ENCODE data around the gene RBM10.
"Not testable (repeated sequence)": the region's sequence is repeated elsewhere in the genome, so short reads cannot be mapped to it uniquely, and the experiment has no call there.

Gene RBM10, protein sequence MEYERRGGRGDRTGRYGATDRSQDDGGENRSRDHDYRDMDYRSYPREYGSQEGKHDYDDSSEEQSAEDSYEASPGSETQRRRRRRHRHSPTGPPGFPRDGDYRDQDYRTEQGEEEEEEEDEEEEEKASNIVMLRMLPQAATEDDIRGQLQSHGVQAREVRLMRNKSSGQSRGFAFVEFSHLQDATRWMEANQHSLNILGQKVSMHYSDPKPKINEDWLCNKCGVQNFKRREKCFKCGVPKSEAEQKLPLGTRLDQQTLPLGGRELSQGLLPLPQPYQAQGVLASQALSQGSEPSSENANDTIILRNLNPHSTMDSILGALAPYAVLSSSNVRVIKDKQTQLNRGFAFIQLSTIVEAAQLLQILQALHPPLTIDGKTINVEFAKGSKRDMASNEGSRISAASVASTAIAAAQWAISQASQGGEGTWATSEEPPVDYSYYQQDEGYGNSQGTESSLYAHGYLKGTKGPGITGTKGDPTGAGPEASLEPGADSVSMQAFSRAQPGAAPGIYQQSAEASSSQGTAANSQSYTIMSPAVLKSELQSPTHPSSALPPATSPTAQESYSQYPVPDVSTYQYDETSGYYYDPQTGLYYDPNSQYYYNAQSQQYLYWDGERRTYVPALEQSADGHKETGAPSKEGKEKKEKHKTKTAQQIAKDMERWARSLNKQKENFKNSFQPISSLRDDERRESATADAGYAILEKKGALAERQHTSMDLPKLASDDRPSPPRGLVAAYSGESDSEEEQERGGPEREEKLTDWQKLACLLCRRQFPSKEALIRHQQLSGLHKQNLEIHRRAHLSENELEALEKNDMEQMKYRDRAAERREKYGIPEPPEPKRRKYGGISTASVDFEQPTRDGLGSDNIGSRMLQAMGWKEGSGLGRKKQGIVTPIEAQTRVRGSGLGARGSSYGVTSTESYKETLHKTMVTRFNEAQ

GRCh38 chrX:47144626-47145394 is at the start of gene RBM10, which contains the start of gene NDUFB11:
Gene RBM10 (plus strand): TSS chrX:47145221. CDS start chrX:47147482, 2,261 bp downstream.
Gene NDUFB11 (minus strand): TSS chrX:47144702. CDS start chrX:47144679, 23 bp downstream.
- peak; percentile 95 for DNase-seq (ENCODE audit: low spot score)

- DNase-seq (ENCODE audit: low spot score): peak; percentile 4
Observed at GRCh38 chrX:47097018-47097417, 48.0 kb upstream of the RBM10 start.

GRCh38 chrX:47098338-47099094 is 46.5 kb upstream of the RBM10 start:
- no peak for DNase-seq (ENCODE audit: low spot score)

- no peak for DNase-seq (ENCODE audit: low spot score)
Observed at GRCh38 chrX:47101206-47101605, 43.8 kb upstream of the RBM10 start.

- not testable (repeated sequence) for DNase-seq (ENCODE audit: low spot score)
Observed at GRCh38 chrX:47110936-47111615, 33.9 kb upstream of the RBM10 start.

DNA sequence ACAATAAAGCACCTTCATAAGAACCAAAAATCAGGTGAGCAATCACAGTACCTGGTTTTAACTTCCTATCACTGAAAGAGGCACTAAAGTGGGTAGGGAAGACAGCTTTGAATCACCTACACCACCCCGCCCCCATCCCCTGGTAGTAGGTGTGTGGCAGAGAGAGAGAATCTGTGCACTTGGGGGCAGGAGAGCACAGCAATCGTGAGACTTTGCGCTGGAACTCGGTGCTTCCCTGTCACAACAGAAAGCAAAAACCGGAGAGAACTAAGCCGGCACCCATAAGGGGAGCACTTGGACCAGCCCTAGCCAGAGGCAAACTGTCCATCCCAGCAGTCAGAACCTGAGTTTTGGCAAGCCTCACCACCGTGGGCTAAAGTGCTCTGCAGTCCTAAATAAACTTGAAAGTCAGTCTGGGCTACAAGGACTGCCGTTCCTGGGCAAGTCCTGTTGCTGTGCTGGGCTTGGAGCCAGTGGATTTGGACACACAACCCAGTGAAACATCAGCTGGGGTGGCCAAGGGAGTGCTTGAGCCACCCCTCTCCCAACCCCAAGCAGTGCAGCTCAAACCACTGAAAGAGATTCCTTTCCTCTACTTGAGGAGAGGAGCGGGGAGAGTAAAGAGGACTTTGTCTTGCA is 32.6 kb upstream of the RBM10 start:
- no peak for DNase-seq (ENCODE audit: low spot score)

- DNase-seq (ENCODE audit: low spot score): not testable (repeated sequence)
Observed at GRCh38 chrX:47116551-47117110, 28.4 kb upstream of the RBM10 start.

DNA sequence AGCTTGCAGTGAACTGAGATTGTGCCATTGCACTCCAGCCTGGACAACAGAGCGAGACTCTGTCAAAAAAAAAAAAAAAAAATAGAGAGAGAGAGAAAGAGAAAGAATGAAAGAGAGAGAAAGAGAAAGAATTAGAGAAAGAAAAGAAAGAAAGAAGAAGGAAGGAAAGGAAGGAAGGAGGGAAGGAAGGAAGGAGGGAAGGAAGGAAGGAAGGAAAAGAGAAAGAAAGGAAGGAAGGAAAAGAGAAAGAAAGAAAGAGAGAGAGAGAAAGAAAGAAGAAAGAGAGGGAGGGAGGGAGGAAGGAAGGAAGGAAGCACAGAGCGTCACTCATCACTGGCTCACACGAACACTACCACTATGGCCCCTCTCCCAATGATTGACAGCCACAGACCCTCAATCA is 20.6 kb upstream of the RBM10 start:
- DNase-seq (ENCODE audit: low spot score): not testable (repeated sequence)

DNA sequence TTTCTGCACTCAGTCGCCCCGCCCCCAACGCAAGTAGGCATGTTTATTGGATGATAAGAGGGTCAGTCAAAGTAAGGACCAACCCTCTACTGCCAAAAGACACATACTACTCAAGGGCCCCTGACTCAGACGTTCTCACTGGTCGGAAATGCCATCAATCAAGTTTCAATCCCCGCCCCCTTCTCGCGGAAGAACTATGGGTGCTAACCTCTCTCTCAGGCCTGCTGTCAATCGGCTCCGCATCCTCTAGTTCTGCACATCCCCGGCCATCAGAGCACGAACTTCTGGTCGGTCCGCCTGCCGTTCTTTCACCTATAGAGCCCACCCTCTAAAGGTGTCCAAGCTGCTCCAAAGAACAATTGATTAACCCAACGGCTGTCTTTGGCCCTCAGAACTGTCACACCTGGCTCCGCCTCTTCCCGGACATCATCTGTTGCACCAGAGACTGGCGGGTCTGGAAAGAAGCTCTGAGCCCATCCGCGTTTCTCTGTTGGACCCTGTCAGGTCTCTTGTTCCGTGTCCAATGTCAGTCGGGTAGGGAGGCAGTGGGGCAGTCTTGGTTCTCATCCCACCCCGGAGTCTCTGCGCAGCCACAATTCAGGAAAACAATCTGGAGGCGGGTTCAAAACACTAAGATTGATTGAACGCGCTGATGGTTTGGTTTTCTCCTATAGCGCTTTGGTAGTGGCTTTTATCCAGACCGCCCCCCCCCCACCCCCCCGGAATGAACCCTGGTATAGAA is 15.7 kb upstream of the RBM10 start:
- DNase-seq (ENCODE audit: low spot score): peak; percentile 96

DNA sequence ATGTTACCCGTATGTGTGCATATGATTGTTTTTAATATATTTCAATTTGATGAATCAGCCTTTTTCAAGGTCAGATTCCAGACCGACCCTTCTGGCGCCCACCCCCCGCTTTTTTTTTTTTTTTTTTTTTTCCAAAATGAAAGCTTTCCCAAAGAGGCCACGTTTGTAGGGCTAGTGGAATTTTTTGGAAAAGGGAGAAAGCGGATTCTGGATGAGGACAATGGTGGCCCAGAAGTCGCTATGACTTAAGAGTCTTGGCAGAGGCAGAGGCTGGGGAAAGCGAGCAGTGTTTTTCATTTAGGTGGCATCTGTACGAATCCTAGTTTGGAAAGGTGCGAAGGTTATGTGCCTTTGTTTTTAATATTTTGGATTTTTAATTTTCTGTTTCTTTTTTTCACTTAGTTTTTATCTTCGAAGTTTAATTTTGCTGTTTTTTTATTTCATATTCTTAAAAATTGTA is 15.1 kb upstream of the RBM10 start:
- no peak for DNase-seq (ENCODE audit: low spot score)

- no peak for DNase-seq (ENCODE audit: low spot score)
Observed at GRCh38 chrX:47133493-47133892, 11.5 kb upstream of the RBM10 start.

- DNase-seq (ENCODE audit: low spot score): not testable (repeated sequence)
Observed at GRCh38 chrX:47135650-47136049, 9.4 kb upstream of the RBM10 start.

GRCh38 chrX:47138171-47138570 is 6.8 kb upstream of the RBM10 start:
- DNase-seq (ENCODE audit: low spot score): no peak

DNA sequence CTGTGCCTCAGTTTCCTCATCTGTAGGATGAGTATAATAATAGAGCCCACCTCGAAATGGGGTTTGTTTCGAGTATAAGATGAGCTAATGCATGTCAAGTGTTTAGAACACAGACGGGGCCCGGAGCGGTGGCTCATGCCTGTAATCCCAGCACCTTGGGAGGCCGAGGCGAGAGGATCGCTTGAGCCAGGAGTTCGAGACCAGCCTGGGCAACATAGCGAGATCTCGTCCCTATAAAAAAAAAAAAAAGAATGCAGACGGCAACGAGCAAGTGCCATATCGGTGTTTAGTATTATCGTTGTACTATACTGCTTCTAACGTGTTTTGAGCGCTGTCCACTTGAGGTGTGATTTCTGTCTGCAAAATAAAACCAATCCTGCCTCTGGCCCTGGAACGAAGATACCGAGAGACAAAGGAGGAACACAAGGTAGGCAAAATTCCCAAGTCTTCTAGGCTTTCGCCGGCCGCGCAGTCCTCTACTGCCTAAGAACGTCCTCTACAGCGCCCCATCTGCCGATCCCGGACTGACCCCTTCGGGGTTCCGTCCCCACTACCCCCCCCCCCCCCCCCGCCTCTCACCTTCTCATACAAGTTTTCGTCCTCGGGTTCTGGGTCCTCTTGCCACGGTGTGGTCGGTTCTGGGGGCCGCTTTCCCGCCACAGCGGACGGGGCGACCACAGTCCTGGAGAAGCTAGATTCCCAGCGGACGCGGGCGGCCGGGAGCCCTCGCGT is 961 bp upstream of the RBM10 start:
- no peak for DNase-seq (ENCODE audit: low spot score)

DNA sequence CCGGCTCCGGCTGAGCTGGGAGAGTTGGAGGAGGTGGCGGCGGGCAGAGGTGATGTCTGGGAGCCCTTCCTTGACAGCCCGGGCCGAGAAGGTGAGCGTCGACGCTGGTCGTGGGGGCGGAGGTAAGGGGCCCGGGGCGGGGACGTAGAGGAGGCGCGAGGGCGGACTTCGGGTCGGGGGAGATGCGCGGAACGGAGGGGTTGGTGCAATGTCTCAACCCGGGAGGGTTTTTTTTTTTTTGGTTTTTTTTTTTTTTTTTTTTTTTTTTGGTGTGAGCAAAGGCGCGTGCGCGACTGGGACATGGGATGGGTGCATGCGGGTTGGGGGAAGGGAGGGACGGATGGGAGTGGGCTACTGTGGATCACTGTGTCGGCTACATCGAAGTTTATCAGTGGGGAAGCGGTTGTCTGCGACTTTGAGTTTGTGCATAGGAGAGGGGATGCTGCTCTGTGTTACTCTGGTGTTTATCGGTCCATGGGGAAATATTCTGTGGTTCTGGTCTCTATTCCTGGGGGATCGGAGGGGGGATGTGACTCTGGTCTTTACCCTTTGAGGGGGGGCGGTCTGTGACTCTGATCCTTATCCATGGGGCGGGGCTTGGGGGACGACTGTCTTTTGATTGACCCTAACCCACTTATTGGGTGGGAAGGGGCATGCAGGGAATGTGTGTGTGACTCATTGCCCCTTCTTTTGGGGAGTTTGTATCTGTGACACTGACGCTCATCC is 537 bp downstream of the RBM10 start:
- DNase-seq (ENCODE audit: low spot score): no peak

GRCh38 chrX:47146121-47146935 is 1.3 kb downstream of the RBM10 start:
- DNase-seq (ENCODE audit: low spot score): no peak

Measured in NAMALWA (cell line).